GM10248 (cell line): ENCODE measurements around the gene ZNF385C.

Source experiments
- CTCF ChIA-PET: fragments of 300-600 bp; sonication (Branson Sonifier 250); formaldehyde crosslinking; extraction: SDS; loops from one replicate; lab custom pipeline; 2021; ENCODE audit warnings: antibody characterized with exemption; lab: Yijun Ruan, JAX
- POLR2A ChIA-PET: fragments of 350-650 bp; sonication (Branson Sonifier 250); formaldehyde crosslinking; extraction: SDS; loops from one replicate; lab custom pipeline; 2020; ENCODE audit warnings: antibody characterized with exemption; lab: Yijun Ruan, JAX
- DNase-seq: peaks from one replicate; pipeline ENCODE4 v3.0.0; 2012; ENCODE audit errors: extremely low spot score
- CTCF ChIP-seq: IDR thresholded peaks from 2 replicates; pipeline ENCODE4 v1.5.1; 2012; ENCODE audit warnings: mild to moderate bottlenecking, low read depth; ENCODE audit errors: extremely low read depth, missing control alignments, control extremely low read depth

Gene ZNF385C

GRCh38 chr17:42090964-42091790 is 7.1 kb downstream of the ZNF385C start:
- TF ChIP-seq CTCF: no peak
- no peak for DNase-seq
- ChIA-PET POLR2A (no interaction called here), CTCF (interaction anchor here (0.9 to 3.9 kb wide), 6 partner anchors 9 to 67 kb away, joined by 3 to 17 read pairs (median 8); no protein-coding TSS in a partner anchor)

GRCh38 chr17:42088736-42089135 is 9.5 kb downstream of the ZNF385C start:
- no peak for TF ChIP-seq CTCF
- DNase-seq: no peak
- ChIA-PET POLR2A (no interaction called here), CTCF (interaction anchor here (3.9 kb wide), 1 partner anchor 21 kb away, joined by 17 read pairs; no protein-coding TSS in a partner anchor)

GRCh38 chr17:42087736-42088705 is 10.3 kb downstream of the ZNF385C start:
- no peak for TF ChIP-seq CTCF
- POLR2A ChIA-PET: no interaction called here
- CTCF ChIA-PET: interaction anchor here (0.8 to 1.2 kb wide), 2 partner anchors 20 to 22 kb away, joined by 3 to 4 read pairs; no protein-coding TSS in a partner anchor
- no peak for DNase-seq

- no peak for TF ChIP-seq CTCF
- POLR2A ChIA-PET: no interaction called here
- CTCF ChIA-PET: interaction anchor here (0.8 to 1.2 kb wide), 2 partner anchors 20 to 21 kb away, joined by 3 to 4 read pairs; no protein-coding TSS in a partner anchor
- DNase-seq: no peak
Measured at GRCh38 chr17:42087042-42087701, 11.1 kb downstream of the ZNF385C start.

GRCh38 chr17:42081516-42082129 is 16.6 kb downstream of the ZNF385C start:
- DNase-seq: no peak
- CTCF ChIA-PET: interaction anchor here (2.8 to 3.3 kb wide), 2 partner anchors 10 to 16 kb away, joined by 11 to 19 read pairs; no protein-coding TSS in a partner anchor
- TF ChIP-seq CTCF: no peak
- POLR2A ChIA-PET: no interaction called here

GRCh38 chr17:42079541-42079940 is 18.7 kb downstream of the ZNF385C start:
- POLR2A ChIA-PET: no interaction called here

More at GRCh38 chr17:42079541-42079940, 18.7 kb downstream of the ZNF385C start:
- TF ChIP-seq CTCF: no peak
- CTCF ChIA-PET: interaction anchor here (2.8 to 3.3 kb wide), 3 partner anchors 11 to 14 kb away, joined by 11 to 19 read pairs (median 12); no protein-coding TSS in a partner anchor
- no peak for DNase-seq
